GM12873 (cell line): ENCODE data around the gene EEF1AKMT2.

ENCODE experiments used
- TF ChIP-seq, protein P1 (sequence below): IDR thresholded peaks from 2 replicates; pipeline ENCODE4 v1.5.1; 2012; ENCODE audit warnings: low read depth, mild to moderate bottlenecking, moderate library complexity, low read length, control low read depth; ENCODE audit not compliant: insufficient read depth; ENCODE audit errors: missing control alignments

The EEF1AKMT2 gene

DNA sequence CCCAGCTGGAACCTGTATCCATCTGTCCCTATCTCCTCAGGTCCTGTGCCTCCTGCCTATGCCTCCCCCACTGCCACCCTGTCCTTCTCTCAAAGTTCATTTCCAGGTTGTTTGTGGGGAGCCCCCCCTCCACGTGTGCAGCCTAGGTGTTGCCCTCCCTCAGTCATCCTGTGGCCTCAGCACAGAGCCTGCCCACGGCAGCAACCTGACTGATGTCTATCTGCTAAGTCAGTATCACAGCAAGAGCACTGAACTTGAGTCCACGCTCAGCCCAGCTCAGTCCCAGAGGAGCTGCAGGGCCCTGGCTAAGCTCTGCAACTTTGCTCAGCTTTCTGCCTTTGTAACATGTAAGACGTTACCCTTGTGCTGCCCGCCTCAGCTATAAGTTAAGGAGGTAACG, 76.2 kb downstream of the EEF1AKMT2 start:
- TF ChIP-seq, protein P1, sequence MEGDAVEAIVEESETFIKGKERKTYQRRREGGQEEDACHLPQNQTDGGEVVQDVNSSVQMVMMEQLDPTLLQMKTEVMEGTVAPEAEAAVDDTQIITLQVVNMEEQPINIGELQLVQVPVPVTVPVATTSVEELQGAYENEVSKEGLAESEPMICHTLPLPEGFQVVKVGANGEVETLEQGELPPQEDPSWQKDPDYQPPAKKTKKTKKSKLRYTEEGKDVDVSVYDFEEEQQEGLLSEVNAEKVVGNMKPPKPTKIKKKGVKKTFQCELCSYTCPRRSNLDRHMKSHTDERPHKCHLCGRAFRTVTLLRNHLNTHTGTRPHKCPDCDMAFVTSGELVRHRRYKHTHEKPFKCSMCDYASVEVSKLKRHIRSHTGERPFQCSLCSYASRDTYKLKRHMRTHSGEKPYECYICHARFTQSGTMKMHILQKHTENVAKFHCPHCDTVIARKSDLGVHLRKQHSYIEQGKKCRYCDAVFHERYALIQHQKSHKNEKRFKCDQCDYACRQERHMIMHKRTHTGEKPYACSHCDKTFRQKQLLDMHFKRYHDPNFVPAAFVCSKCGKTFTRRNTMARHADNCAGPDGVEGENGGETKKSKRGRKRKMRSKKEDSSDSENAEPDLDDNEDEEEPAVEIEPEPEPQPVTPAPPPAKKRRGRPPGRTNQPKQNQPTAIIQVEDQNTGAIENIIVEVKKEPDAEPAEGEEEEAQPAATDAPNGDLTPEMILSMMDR, result no peak

DNA sequence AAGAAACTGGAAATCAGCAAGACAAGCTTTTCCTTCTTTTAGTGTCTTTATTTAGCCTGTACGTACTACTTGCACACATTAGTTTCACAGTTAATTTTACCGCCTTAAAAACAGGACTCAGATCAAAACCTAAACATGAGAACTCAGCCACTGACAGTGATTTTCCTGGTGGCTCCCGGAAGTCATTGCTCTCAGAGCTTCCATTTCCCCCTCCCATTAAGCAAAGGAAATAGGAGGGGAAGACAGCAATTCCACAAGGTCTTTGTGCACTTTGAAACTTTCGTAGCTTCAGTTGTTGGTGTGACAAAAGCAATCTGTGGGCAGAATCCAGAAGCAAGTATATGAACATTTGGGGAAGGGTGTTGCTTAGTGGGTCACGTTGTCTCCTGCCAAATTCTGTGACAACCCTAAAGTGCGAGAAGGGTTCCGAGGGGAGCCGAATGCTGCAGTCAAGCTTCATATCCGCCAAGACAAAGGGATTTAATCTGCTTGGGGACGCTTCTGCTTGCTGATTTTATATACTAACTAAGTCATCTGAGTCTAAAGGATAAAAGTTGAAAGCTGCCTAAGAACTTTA, 77.9 kb downstream of the EEF1AKMT2 start:
- TF ChIP-seq, protein P1, result peak; percentile 2

DNA sequence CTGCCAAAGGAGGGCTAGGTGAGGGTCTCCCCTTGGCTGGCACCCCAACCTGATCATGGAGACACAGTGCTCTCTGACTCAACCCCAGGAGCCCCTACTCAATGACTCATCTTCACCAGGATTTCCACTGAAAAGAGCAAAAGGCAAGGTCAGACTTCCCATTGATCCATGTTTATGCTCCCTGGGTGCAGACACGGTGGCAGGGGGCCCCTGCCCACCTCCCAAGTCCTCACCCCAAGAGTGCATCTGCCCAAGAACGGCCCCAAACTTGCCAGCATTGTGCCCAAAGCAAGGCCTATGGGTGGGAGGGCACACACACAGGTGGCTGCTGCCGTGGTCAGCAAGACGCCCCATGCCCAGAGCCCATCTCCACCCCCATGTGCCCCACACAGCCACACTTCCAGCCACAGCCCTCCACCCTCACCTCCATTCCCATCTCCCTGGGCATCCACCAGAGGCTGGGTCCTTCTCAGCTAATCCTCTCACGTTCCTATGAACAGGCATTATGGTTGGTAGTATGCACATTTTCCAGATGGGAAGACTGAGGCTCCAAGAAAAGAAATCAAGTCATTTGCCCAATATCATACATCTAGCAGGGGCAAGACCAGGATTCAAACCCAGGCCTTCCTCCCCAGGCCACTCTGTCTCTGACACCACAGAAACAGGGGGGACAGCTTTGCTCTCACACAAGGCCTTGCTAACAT, 78.8 kb downstream of the EEF1AKMT2 start:
- TF ChIP-seq, protein P1, result no peak

DNA sequence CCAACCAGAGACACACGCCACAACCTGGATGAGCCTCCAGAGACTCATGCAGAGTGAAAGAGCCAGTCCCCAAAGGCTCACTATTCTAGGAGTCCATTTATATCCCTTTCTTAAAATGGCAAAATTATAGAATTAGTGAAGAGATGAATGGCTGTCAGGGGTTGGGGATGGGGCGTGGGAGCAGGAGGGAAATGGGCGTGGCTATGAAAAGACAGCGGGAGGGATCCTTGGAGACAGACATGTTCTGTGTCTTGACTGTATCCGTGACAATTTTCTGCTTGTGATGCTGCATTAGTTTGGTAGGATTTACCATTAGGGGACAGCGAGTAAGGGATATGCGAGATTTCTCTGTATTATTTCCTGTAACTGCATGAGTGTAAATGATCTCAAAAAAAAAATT, 80.5 kb downstream of the EEF1AKMT2 start:
- TF ChIP-seq, protein P1, result no peak

DNA sequence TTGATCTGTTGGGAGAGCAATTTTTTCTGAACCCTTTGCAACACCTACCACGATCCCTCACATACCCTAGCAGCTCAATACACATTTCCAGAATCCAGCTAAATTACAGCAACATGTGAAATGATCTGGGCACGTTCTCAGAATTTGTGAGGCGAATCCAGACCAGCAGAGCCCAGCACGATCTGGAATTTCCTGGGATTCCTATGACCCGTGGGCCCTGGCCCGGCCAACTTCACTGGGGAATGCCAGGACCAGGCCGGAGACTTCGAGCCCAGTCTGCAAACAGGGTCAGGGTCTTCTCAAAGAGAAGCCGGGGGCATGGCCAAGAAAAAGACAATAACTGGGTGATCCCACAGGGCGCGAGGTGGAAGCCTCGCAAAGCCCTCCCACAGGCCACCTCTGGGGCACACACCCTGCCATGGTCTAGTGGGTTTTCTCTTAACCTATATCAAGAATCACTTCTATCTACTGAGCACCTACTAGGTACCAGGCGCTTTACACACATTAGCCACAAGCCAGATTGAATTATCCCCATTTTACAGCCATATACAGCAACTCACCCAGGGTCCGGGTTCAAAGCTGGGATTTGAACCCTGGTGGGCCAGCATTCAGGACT, 81.3 kb downstream of the EEF1AKMT2 start:
- TF ChIP-seq, protein P1, result no peak

DNA sequence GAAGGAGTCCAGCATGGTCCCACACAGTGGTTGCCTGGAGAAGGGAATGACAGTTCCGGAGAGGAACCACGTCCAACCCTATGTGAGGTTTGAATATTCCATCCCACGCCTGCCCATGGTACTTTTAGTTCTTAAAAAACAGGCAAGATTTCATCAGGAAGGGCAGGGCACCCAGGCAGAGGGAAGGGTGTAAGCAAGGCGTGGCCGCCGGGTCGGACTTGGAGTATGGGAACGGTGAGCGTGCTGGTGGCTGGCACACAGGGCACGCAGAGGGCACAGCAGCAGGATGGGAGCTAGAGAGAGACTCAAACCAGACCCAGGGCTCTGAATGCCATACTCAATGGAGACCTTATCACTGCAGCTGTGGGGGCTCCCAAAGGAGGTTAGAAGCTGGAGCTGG, 81.8 kb downstream of the EEF1AKMT2 start:
- TF ChIP-seq, protein P1, result no peak

DNA sequence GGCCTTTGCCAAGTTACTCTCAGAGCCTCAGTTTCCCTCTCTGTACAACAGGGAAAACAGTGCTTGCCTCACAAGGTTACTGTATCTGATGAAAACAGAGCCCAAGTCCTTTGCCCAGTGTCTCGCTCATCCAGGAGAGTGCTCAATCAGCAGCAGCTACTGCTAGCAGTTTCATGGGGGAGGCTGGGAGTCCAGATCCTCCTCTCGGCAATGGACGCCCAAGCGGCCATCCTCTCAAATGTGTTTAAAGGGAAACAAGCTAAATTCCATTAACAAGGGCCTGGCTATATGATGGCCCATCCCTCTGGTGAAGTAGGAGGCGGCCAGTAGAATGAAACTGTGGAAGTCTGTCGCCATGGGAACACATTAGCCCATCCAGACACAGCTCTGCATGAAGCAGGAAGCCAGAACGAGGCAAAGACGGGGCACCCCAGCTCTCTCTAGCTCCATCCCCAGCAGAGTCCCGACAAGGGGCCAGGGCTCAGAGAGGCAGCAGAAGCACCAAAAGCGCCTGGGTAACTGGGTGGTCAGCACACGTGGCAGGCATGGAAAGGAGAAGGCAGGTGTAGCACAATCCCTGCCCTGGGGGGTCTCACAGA, 82.7 kb downstream of the EEF1AKMT2 start:
- TF ChIP-seq, protein P1, result no peak
